Fibroblast of villous mesenchyme (primary cell): ENCODE data around the gene ZNF618. TPM values are rescaled to one million over a fixed set of nuclear protein-coding genes. Genes with fewer than 3 reads are reported as not detected.
"Not testable (repeated sequence)": the region's sequence is repeated elsewhere in the genome, so short reads cannot be mapped to it uniquely, and the experiment has no call there.

Experiments
- DNase-seq: peaks from one replicate; pipeline ENCODE4 v3.0.0-alpha.2; 2010; ENCODE audit warnings: low read depth
- H3K4me3 ChIP-seq: 2 replicates; pipeline ENCODE4 v1.5.1; 2011; ENCODE audit warnings: low read depth, mild to moderate bottlenecking, low read length
- CTCF ChIP-seq: IDR thresholded peaks from 2 replicates; pipeline ENCODE4 v1.5.1; 2012; ENCODE audit warnings: low read depth, mild to moderate bottlenecking, low read length; ENCODE audit not compliant: insufficient read depth
- total RNA-seq: library from RNA; depleted of rRNA; stranded (reverse); fragments of >200 nt; gene quantifications from 2 replicates; pipeline ENCODE4 v1.2.3, GENCODE V29; 2012

ZNF618 gene
- total RNA-seq, 1 donor: 12.5 TPM

- no peak for DNase-seq
- TF ChIP-seq CTCF: no peak
These were observed 120.5 kb downstream of the ZNF618 start for GRCh38 chr9:113996531-113997001.

GRCh38 chr9:113997064-113997463, 121.0 kb downstream of the ZNF618 start:
- DNase-seq, H3K4me3 ChIP-seq: not testable (repeated sequence)

More at GRCh38 chr9:113996531-113997001, 120.5 kb downstream of the ZNF618 start:
- no peak overlapping the region for H3K4me3 ChIP-seq

GRCh38 chr9:113997610-113998009, 121.5 kb downstream of the ZNF618 start:
- no peak for DNase-seq
- TF ChIP-seq CTCF: no peak
- H3K4me3 ChIP-seq: no peak overlapping the region

GRCh38 chr9:113998114-113998513, 122.0 kb downstream of the ZNF618 start:
- no peak for DNase-seq
- no peak for TF ChIP-seq CTCF
- H3K4me3 ChIP-seq: no peak overlapping the region

GRCh38 chr9:113998525-113999255, 122.6 kb downstream of the ZNF618 start:
- H3K4me3 ChIP-seq: no peak overlapping the region
- TF ChIP-seq CTCF: peak; percentile 46
- no peak for DNase-seq

- TF ChIP-seq CTCF: no peak
- DNase-seq: no peak
- H3K4me3 ChIP-seq: no peak overlapping the region
These were observed 123.3 kb downstream of the ZNF618 start for GRCh38 chr9:113999256-114000062.

- DNase-seq: no peak
- no peak overlapping the region for H3K4me3 ChIP-seq
- no peak for TF ChIP-seq CTCF
These were observed 124.0 kb downstream of the ZNF618 start for GRCh38 chr9:114000063-114000454.
